Stimulated activated naive CD8-positive, alpha-beta T cell treated with anti-CD3 and anti-CD28 coated beads, Interleukin-15, amount 100 ng/mL, for 72 hours (primary cell): ENCODE results near the gene PTPRT.
A peak's percentile ranks its signal among the peaks of the same experiment; 100 is the strongest.

Experiments
- ATAC-seq: fragments of 150-1000 bp; cut with Tn5 transposase; 2 replicates; pipeline ENCODE4 v1.10.0; 2021; ENCODE audit warnings: mild to moderate bottlenecking, moderate library complexity
- DNase-seq, 2 donors: peaks; one replicate each; pipeline ENCODE4 v3.0.0; 2021 to 2022
- H3K27ac Mint-ChIP-seq, 2 donors: one replicate each; pipeline ENCODE4 v1.8.0; 2022; ENCODE audit warnings: mild to moderate bottlenecking in 2 of 2, mixed read lengths in 2 of 2, moderate library complexity in 2 of 2
- H3K27me3 Mint-ChIP-seq: one replicate; pipeline ENCODE4 v1.8.0; 2022; ENCODE audit warnings: mixed read lengths
- H3K4me1 Mint-ChIP-seq: one replicate; pipeline ENCODE4 v1.8.0; 2022; ENCODE audit warnings: mild to moderate bottlenecking, mixed read lengths
- H3K4me3 Mint-ChIP-seq, 2 donors: one replicate each; pipeline ENCODE4 v1.8.0; 2022; ENCODE audit warnings: mild to moderate bottlenecking in 2 of 2, mixed read lengths in 2 of 2, moderate library complexity in 1 of 2
- H3K9me3 Mint-ChIP-seq, 2 donors: one replicate each; pipeline ENCODE4 v1.8.0; 2022; ENCODE audit warnings: mixed read lengths in 2 of 2

Gene PTPRT

DNA sequence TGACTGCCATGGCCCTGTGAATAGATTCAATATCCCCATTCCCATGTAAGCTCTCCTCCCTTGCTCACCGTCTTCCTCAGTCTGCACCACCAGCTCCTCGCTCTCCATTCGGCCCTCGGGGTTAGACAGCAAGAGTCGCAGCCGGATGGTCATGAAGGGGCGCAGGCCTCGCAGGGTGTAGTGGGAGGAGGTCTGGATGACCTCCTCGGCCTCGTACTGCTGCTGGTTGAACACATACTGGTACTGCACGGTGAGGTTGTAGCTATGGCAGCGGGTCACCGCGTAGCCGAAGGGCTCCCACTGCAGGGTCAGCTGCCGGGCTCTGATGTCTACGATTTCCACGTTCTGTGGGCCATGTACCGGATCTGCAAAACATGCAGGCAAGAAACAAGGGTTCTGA, 717.5 kb downstream of the PTPRT start:
- Mint-ChIP-seq H3K4me1 (no peaks in the 10 kb centered on the region), H3K27me3 (no peaks in the 10 kb centered on the region), H3K4me3 (no peak overlapping the region), H3K9me3 (peaks cover 0 to 13% of the 10 kb centered on the region in 2 donors), H3K27ac (no peak overlapping the region)
- no peak for DNase-seq
- ATAC-seq: no peak

DNA sequence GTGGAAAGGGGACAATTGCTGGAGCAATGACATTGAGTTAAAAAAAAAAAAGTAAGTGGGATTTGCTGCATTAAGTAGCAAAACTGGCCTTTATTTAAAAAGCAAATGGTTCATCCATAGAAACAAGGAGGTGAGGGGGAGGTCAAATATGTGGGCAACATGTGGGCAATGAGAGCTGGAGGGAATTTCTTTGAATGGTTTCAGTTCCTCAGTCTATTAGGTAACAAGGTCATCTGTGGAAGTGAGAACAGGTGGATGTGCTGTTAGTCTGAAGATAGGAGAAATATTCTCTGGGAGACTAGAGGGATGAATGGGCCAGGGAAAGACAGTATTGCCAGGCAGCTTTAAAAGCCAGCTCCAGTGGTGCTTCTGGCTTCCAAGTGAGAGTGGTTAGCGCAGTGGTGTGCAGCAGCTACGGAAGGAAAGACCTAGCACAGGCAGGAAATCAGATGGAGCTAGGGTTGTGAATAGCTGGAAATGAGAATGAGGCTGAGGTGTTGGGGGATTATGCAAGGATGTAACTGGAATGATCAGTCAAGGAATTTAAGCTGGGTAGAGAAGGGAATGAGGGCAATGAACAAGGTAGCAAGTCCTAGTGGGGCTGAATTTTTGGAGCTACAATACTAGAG, 727.6 kb downstream of the PTPRT start:
- peak overlapping the region in 1 of 2 donors; percentile 13 for H3K27ac Mint-ChIP-seq
- no peak overlapping the region for H3K4me3 Mint-ChIP-seq
- H3K9me3 Mint-ChIP-seq: peaks cover 0 to 9% of the 10 kb centered on the region in 2 donors
- H3K4me1 Mint-ChIP-seq: no peaks in the 10 kb centered on the region
- H3K27me3 Mint-ChIP-seq: peaks cover 7% of the 10 kb centered on the region
- DNase-seq (no peak), ATAC-seq (no peak)

DNA sequence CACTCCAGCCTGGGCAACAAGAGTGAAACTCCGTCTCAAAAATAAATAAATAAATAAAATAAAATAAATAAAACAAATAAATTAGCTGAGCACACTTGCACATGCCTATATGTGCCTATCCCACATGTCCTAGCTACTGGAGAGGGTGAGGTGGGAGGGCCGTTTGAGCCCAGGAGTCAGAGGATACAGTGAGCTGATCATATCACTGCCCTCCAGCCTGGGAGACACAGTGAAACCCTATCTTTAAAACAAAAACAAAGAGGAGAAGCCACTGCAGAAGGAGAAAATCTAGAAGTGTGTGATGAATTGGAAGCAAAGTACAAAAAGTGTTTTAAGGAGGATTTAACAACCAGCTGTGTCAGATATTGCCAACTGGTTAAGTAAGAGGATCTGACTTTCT, 728.4 kb downstream of the PTPRT start:
- Mint-ChIP-seq H3K4me3 (no peak overlapping the region), H3K27ac (no peak overlapping the region), H3K27me3 (peaks cover 7% of the 10 kb centered on the region), H3K4me1 (no peaks in the 10 kb centered on the region), H3K9me3 (peaks cover 0 to 4% of the 10 kb centered on the region in 2 donors)
- ATAC-seq: no peak
- DNase-seq: no peak

GRCh38 chr20:42447270-42447669, 742.4 kb downstream of the PTPRT start:
- no peak overlapping the region for H3K27ac Mint-ChIP-seq
- ATAC-seq (no peak), DNase-seq (no peak)
- no peaks in the 10 kb centered on the region for H3K27me3 Mint-ChIP-seq
- H3K4me3 Mint-ChIP-seq: no peak overlapping the region
- H3K4me1 Mint-ChIP-seq: no peaks in the 10 kb centered on the region
- peaks cover 11 to 12% of the 10 kb centered on the region in 2 donors for H3K9me3 Mint-ChIP-seq

- H3K27ac Mint-ChIP-seq: no peak overlapping the region
- ATAC-seq: no peak
- H3K4me3 Mint-ChIP-seq: no peak overlapping the region
- no peaks in the 10 kb centered on the region for H3K4me1 Mint-ChIP-seq
- no peak for DNase-seq
- peaks cover 0 to 7% of the 10 kb centered on the region in 2 donors for H3K9me3 Mint-ChIP-seq
- no peaks in the 10 kb centered on the region for H3K27me3 Mint-ChIP-seq
Observed at GRCh38 chr20:42444799-42445198, 744.9 kb downstream of the PTPRT start.

- Mint-ChIP-seq H3K4me1 (no peaks in the 10 kb centered on the region), H3K4me3 (no peak overlapping the region), H3K27ac (no peak overlapping the region), H3K27me3 (no peaks in the 10 kb centered on the region), H3K9me3 (peaks cover 6 to 7% of the 10 kb centered on the region in 2 donors)
- DNase-seq (no peak), ATAC-seq (no peak)
Observed at GRCh38 chr20:42443200-42443599, 746.5 kb downstream of the PTPRT start.

GRCh38 chr20:42442716-42443115, 747.0 kb downstream of the PTPRT start:
- H3K27ac Mint-ChIP-seq: no peak overlapping the region
- ATAC-seq: no peak
- no peak overlapping the region for H3K4me3 Mint-ChIP-seq
- no peaks in the 10 kb centered on the region for H3K27me3 Mint-ChIP-seq
- no peak for DNase-seq
- peaks cover 6 to 7% of the 10 kb centered on the region in 2 donors for H3K9me3 Mint-ChIP-seq
- H3K4me1 Mint-ChIP-seq: no peaks in the 10 kb centered on the region

GRCh38 chr20:42441864-42442331, 747.8 kb downstream of the PTPRT start:
- no peak for ATAC-seq
- no peak for DNase-seq
- H3K4me3 Mint-ChIP-seq: no peak overlapping the region
- H3K27ac Mint-ChIP-seq: no peak overlapping the region
- H3K9me3 Mint-ChIP-seq: peaks cover 6 to 7% of the 10 kb centered on the region in 2 donors
- no peaks in the 10 kb centered on the region for H3K4me1 Mint-ChIP-seq
- H3K27me3 Mint-ChIP-seq: no peaks in the 10 kb centered on the region

- DNase-seq: no peak
- Mint-ChIP-seq H3K27ac (no peak overlapping the region), H3K4me1 (no peaks in the 10 kb centered on the region), H3K4me3 (no peak overlapping the region), H3K9me3 (peaks cover 6 to 7% of the 10 kb centered on the region in 2 donors), H3K27me3 (no peaks in the 10 kb centered on the region)
- no peak for ATAC-seq
Observed at GRCh38 chr20:42441196-42441863, 748.4 kb downstream of the PTPRT start.

DNA sequence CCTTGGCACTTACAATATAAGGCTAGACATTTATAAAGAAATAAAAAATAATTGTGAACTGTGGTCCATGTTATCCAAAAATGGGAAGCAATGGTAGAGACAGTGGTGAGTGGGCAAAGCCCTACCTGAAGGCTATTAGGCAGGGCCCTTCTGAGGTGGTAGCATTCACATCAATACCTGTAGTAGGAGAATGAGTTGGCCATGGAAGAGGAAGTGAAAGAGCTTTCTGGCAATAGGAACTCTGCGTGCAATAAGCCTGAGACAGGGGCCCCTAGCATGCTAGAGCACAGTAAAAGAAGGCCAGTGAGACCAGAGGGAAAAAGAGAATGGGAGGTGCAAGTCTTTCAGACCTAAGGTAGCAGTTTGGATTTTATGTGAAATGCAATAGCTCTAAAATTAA, 754.5 kb downstream of the PTPRT start:
- Mint-ChIP-seq H3K27ac (no peak overlapping the region), H3K9me3 (peaks cover 0 to 6% of the 10 kb centered on the region in 2 donors), H3K4me3 (no peak overlapping the region), H3K27me3 (no peaks in the 10 kb centered on the region), H3K4me1 (no peaks in the 10 kb centered on the region)
- DNase-seq (no peak), ATAC-seq (no peak)

DNA sequence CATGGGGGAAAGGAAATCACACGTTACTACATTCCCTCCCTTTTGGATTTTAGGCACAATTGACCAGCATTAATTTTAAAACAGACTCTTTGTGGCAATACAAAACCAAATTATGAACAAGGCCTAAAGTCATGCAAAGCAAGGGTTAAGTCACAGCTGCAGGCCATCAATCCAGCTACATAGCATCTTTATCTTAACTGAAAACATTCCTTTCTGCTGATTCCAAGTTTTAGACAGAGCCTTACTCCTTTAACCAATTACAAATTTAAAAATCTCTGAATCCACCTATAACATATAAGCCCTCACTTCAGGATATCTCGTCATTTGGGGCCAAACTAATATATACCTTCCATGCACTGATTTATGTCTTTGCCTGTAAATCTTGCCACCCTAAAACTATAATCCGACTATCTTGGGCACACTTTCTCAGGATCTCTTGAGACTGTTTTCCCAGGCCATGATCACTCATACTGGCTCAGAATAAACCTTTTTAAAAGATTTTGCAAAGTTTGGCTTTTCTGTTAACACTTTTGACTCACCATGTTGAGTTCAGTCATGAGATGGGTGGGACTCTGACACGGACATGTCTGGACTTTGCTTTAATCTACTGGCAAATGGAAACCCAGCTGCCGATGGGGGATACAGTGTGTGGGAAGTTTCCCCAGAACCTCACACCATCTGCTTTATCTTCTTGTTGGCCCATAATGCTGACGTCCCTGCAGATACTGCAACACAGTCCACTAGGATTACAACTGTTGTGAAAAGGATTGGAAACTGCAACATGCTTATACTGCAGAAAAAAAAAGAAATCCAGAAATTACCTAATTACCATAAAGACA, 757.0 kb downstream of the PTPRT start:
- Mint-ChIP-seq H3K4me3 (no peak overlapping the region), H3K4me1 (no peaks in the 10 kb centered on the region), H3K9me3 (no peaks in the 10 kb centered on the region), H3K27ac (no peak overlapping the region), H3K27me3 (no peaks in the 10 kb centered on the region)
- DNase-seq: no peak
- ATAC-seq: no peak

- Mint-ChIP-seq H3K27ac (no peak overlapping the region), H3K9me3 (peaks cover 3 to 5% of the 10 kb centered on the region in 2 donors), H3K4me1 (no peaks in the 10 kb centered on the region), H3K27me3 (no peaks in the 10 kb centered on the region), H3K4me3 (no peak overlapping the region)
- ATAC-seq (no peak), DNase-seq (no peak)
Observed at GRCh38 chr20:42430598-42430997, 759.1 kb downstream of the PTPRT start.

DNA sequence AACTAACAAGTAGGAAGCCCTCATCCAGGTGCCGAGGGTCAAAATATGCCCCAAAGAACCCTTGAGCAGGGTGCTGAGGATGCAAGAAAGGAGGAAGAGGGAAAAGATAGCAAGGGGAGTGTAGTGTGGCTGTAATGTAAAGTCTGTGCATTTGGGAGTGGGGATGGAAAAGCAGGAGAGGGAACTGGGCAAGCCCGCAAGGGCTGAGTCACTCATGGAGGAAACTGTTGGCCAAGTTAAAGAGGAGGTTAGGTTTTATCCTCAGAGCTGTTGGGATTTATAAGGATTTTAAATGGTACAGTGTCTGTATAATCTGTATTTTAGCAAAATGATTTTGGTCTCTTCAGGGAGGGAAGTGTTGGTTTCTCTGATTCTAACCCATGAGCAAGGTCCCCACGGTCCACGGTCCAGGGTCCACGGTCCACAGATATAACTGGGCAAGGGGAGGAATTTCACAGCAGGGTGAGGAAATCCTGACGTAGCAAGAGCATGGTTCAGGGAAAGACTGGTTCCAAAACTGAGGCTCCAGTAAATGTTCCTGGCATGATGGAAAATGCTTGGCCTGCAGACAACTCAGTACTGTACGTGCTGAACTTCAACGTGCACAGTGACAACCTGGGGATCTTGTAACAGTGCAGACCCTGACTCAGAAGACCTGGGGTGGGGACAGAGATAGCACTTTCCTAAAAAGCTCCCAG, 759.8 kb downstream of the PTPRT start:
- Mint-ChIP-seq H3K4me3 (no peak overlapping the region), H3K9me3 (peaks cover 8% of the 10 kb centered on the region in 2 donors), H3K4me1 (no peaks in the 10 kb centered on the region), H3K27me3 (no peaks in the 10 kb centered on the region), H3K27ac (no peak overlapping the region)
- no peak for DNase-seq
- no peak for ATAC-seq

DNA sequence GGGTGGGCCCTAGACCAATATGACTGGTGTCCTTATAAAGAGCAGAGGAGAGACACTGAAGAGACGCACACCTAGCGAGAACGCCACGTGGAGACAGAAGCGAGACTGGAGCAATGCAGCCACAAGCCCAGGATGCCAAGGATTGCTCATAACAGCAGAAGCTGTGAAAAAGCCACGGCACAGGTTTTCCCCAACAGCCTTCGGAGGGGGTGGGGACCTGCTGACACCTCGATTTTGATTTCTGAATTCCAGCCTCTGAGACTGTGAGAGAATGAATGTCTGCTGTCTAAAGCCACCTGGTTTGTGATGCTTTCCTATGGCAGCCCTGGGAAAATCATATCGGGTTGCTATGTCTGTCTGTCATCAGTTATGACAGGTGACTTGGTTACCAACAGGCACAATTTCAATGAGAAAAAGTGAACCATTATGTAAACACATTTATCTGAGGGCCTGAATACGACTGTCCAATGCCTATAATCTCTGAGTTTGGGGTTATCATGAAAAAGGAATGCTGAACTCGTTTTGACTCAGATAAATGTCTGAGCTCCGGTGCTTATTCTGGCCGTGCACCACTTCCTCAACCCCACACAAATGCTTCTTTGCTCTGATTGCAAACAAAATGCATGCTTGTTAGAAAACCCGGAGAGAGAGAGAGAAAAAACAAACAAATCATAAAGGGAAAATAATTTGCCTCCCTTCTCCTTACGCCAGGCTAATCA, 769.7 kb downstream of the PTPRT start:
- H3K4me3 Mint-ChIP-seq: no peak overlapping the region
- no peak for ATAC-seq
- H3K4me1 Mint-ChIP-seq: no peaks in the 10 kb centered on the region
- H3K27ac Mint-ChIP-seq: no peak overlapping the region
- H3K9me3 Mint-ChIP-seq: no peaks in the 10 kb centered on the region
- DNase-seq: no peak
- H3K27me3 Mint-ChIP-seq: no peaks in the 10 kb centered on the region

DNA sequence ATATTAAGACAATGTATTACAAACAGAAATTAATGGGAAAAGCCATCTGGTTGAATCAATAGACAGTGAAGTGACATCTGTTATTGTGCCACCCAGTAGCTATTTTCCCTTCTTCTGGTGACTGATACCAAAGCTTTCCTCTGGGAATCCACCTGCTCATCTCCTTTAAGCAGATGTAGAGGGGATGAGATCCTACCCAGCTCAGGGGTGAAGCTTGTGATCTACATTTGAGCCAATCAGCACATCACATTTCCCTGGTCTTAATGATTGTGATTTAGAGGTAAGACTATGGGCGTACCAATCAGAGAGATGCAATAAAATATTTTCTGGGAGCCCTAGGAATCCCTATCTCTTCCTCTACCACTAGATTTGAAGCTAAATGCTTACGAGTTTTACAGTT, 782.9 kb downstream of the PTPRT start:
- no peaks in the 10 kb centered on the region for H3K27me3 Mint-ChIP-seq
- no peak for DNase-seq
- H3K9me3 Mint-ChIP-seq: no peaks in the 10 kb centered on the region
- H3K4me3 Mint-ChIP-seq: no peak overlapping the region
- H3K27ac Mint-ChIP-seq: no peak overlapping the region
- H3K4me1 Mint-ChIP-seq: no peaks in the 10 kb centered on the region
- ATAC-seq: no peak
